BE2C (cell line): Measurements from ENCODE around the gene FOXJ2.
A peak's percentile ranks its signal among the peaks of the same experiment; 100 is the strongest.
"Not testable (repeated sequence)": the region's sequence is repeated elsewhere in the genome, so short reads cannot be mapped to it uniquely, and the experiment has no call there.

ENCODE experiments used
- DNase-seq: peaks from one replicate; pipeline ENCODE4 v3.0.0-alpha.2; 2020
- H3K27me3 ChIP-seq: fragments of 250-450 bp; sonication (Bioruptor Pico); 2 replicates; pipeline ENCODE4 v1.5.1; 2020; ENCODE audit warnings: mild to moderate bottlenecking
- H3K36me3 ChIP-seq: fragments of 250-450 bp; sonication (Bioruptor Pico); 2 replicates; pipeline ENCODE4 v1.5.1; 2020; ENCODE audit warnings: mild to moderate bottlenecking
- H3K4me1 ChIP-seq: fragments of 250-450 bp; sonication (Bioruptor Pico); 2 replicates; pipeline ENCODE4 v1.5.1; 2020
- H3K4me3 ChIP-seq: 2 replicates; pipeline ENCODE4 v1.5.1; 2011; ENCODE audit warnings: low read depth, low read length
- H3K9me3 ChIP-seq: fragments of 250-450 bp; sonication (Bioruptor Pico); 2 replicates; pipeline ENCODE4 v1.5.1; 2020
- TF ChIP-seq, protein P1 (sequence below): IDR thresholded peaks from 2 replicates; pipeline ENCODE4 v1.5.1; 2012; ENCODE audit warnings: mild to moderate bottlenecking, low read depth, low read length

The FOXJ2 gene

DNA sequence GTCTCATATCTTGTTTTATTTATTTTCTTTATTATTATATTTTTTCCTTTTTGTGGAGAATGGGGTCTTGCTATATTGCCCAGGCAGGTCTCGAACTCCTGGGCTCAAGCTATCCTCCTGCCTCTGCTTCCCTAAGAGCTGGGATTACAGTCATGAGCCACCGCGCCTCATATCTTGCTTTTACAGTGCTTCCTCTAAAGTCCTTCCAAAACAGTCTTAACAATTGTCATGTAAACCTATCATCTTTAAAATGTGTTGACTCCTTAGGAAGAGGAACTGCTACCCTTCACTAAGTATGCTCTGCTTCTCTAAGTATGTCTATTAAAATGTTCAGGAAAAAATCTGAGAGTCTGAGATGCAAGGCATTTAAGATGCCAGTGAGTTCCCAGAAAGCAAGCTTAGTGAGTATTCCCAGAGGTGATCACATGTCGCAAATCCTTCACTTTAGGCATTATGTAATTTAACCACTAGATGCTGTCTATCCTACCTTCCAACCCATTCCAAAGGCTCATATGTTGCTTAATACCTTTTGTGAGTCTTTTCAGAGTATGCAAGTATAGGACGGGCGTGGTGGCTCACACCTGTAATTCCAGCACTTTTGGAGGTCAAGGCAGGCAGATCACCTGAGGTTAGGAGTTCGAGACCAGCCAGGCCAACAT lies 19.7 kb upstream of the FOXJ2 start:
- Histone ChIP-seq H3K36me3 (no peaks in the 10 kb centered on the region), H3K4me3 (no peak overlapping the region), H3K9me3 (no peaks in the 10 kb centered on the region), H3K4me1 (no peaks in the 10 kb centered on the region), H3K27me3 (peaks cover 36% of the 10 kb centered on the region)
- TF ChIP-seq, protein P1, sequence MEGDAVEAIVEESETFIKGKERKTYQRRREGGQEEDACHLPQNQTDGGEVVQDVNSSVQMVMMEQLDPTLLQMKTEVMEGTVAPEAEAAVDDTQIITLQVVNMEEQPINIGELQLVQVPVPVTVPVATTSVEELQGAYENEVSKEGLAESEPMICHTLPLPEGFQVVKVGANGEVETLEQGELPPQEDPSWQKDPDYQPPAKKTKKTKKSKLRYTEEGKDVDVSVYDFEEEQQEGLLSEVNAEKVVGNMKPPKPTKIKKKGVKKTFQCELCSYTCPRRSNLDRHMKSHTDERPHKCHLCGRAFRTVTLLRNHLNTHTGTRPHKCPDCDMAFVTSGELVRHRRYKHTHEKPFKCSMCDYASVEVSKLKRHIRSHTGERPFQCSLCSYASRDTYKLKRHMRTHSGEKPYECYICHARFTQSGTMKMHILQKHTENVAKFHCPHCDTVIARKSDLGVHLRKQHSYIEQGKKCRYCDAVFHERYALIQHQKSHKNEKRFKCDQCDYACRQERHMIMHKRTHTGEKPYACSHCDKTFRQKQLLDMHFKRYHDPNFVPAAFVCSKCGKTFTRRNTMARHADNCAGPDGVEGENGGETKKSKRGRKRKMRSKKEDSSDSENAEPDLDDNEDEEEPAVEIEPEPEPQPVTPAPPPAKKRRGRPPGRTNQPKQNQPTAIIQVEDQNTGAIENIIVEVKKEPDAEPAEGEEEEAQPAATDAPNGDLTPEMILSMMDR = no peak
- DNase-seq = no peak

DNA sequence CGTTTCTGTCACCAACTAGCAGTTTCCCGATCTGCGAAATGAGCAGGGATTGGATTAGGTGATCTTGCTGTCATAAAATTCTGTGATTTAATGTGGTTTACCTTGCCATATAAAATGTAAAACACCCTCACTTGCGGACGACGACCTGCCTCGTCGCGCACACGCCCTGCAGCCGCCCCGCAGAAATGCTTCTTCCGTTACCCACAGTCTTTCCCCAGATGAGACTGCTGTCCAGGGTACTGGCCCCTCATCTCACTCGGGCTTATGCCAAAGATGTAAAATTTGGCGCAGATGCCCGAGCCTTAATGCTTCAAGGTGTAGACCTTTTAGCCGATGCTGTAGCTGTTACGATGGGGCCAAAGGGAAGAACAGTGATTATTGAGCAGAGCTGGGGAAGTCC lies 17.7 kb upstream of the FOXJ2 start:
- H3K4me1 ChIP-seq = no peaks in the 10 kb centered on the region
- TF ChIP-seq, protein P1 = no peak
- no peak for DNase-seq
- H3K9me3 ChIP-seq = no peaks in the 10 kb centered on the region
- no peak overlapping the region for H3K4me3 ChIP-seq
- no peaks in the 10 kb centered on the region for H3K36me3 ChIP-seq
- peaks cover 55% of the 10 kb centered on the region for H3K27me3 ChIP-seq

- H3K4me3 ChIP-seq, H3K36me3 ChIP-seq, H3K9me3 ChIP-seq, DNase-seq, H3K4me1 ChIP-seq: not testable (repeated sequence)
- H3K27me3 ChIP-seq = peaks cover 68% of the 10 kb centered on the region
These were observed 14.3 kb upstream of the FOXJ2 start for GRCh38 chr12:8018213-8018612.

- peaks cover 66% of the 10 kb centered on the region for H3K27me3 ChIP-seq
- no peaks in the 10 kb centered on the region for H3K36me3 ChIP-seq
- TF ChIP-seq, protein P1 = no peak
- no peak for DNase-seq
- H3K4me1 ChIP-seq = no peaks in the 10 kb centered on the region
- H3K4me3 ChIP-seq = no peak overlapping the region
- no peaks in the 10 kb centered on the region for H3K9me3 ChIP-seq
These were observed 13.6 kb upstream of the FOXJ2 start for GRCh38 chr12:8018666-8019581.

DNA sequence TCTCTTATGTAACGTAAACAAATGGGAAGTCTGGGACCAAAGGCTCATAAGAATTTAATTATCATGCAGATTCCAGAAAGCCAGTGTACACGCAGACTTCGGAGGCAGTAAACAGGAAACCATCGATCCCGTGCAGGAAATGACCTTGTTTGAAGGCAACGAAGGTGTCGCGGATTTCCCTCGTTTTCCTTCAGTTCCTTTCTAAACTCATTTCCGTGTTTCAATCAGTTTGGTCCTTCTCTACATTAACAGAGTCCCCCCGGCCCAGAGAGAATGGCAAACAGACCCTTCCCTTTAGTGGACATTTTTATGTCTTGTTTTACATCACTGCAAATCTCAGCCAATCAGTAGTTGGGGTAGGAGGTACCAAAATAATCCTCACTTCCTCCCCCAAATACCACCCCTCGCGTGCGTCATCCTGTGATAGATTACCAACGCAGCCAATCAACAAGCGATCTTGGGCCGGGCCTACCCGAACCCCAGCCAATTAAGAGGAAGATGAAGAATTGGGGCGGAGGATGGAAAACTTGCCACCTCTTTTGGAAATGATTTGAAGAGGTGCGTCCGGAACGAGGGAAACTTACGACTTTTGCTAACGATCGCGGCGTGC lies 6.1 kb upstream of the FOXJ2 start:
- Histone ChIP-seq H3K27me3 (no peaks in the 10 kb centered on the region), H3K36me3 (no peaks in the 10 kb centered on the region), H3K9me3 (no peaks in the 10 kb centered on the region), H3K4me1 (no peaks in the 10 kb centered on the region), H3K4me3 (peak overlapping the region; percentile 66)
- DNase-seq = peak; percentile 94
- TF ChIP-seq, protein P1 = no peak

DNA sequence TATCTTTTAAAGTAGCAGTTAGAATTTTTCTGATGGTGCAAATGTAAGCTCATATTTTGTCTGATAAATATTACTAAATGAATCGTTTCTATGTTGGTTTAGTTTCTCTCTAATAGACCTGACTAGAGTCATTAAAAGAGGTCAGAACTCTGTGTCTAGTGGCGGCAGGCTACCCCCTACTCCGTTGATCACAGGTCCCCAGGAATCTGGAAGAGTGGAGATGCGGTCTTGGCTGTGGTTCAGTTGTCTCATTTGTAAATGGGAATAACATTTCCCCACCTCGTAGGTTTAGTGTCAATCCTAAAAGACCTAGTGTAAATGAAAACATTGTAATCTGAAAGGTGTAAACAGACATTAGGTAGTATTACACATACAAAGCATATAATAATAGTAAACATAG lies 4.7 kb upstream of the FOXJ2 start:
- TF ChIP-seq, protein P1 = no peak
- peak overlapping the region; percentile 66 for H3K4me3 ChIP-seq
- H3K9me3 ChIP-seq = no peaks in the 10 kb centered on the region
- H3K27me3 ChIP-seq = no peaks in the 10 kb centered on the region
- no peaks in the 10 kb centered on the region for H3K4me1 ChIP-seq
- H3K36me3 ChIP-seq = no peaks in the 10 kb centered on the region
- no peak for DNase-seq
